Right kidney (tissue), 1 donor: ENCODE data around the gene INSYN2B.

Source experiments
- DNase-seq: peaks from one replicate; pipeline ENCODE4 v3.0.0-alpha.2; 2016

The INSYN2B gene

GRCh38 chr5:169933616-169934015 is 46.7 kb downstream of the INSYN2B start:
- DNase-seq = no peak

- no peak for DNase-seq
These were observed 47.2 kb downstream of the INSYN2B start for GRCh38 chr5:169933127-169933526.

GRCh38 chr5:169923988-169924387 is 56.3 kb downstream of the INSYN2B start:
- DNase-seq = no peak

GRCh38 chr5:169922474-169922873 is 57.8 kb downstream of the INSYN2B start:
- DNase-seq = no peak

GRCh38 chr5:169921949-169922348 is 58.3 kb downstream of the INSYN2B start:
- DNase-seq = no peak

- no peak for DNase-seq
These were observed 58.9 kb downstream of the INSYN2B start for GRCh38 chr5:169921384-169921783.

- no peak for DNase-seq
These were observed 59.8 kb downstream of the INSYN2B start for GRCh38 chr5:169920474-169920873.

- DNase-seq = no peak
These were observed 62.1 kb downstream of the INSYN2B start for GRCh38 chr5:169918228-169918627.

GRCh38 chr5:169917500-169917899 is 62.8 kb downstream of the INSYN2B start:
- no peak for DNase-seq

- DNase-seq = no peak
These were observed 65.5 kb downstream of the INSYN2B start for GRCh38 chr5:169914766-169915165.

- no peak for DNase-seq
These were observed 66.8 kb downstream of the INSYN2B start for GRCh38 chr5:169913479-169913878.

- no peak for DNase-seq
These were observed 68.7 kb downstream of the INSYN2B start for GRCh38 chr5:169911448-169912212.

- no peak for DNase-seq
These were observed 69.9 kb downstream of the INSYN2B start for GRCh38 chr5:169910393-169910792.

GRCh38 chr5:169909945-169910344 is 70.3 kb downstream of the INSYN2B start:
- DNase-seq = no peak

GRCh38 chr5:169908864-169909263 is 71.4 kb downstream of the INSYN2B start:
- DNase-seq = no peak

- no peak for DNase-seq
These were observed 73.3 kb downstream of the INSYN2B start for GRCh38 chr5:169906745-169907649.

GRCh38 chr5:169905017-169905416 is 75.3 kb downstream of the INSYN2B start:
- DNase-seq = no peak

GRCh38 chr5:169904508-169904907 is 75.8 kb downstream of the INSYN2B start:
- DNase-seq = no peak

- no peak for DNase-seq
These were observed 76.2 kb downstream of the INSYN2B start for GRCh38 chr5:169904059-169904458.

- DNase-seq = no peak
These were observed 78.4 kb downstream of the INSYN2B start for GRCh38 chr5:169901896-169902295.

GRCh38 chr5:169897481-169897880 is 82.8 kb downstream of the INSYN2B start:
- DNase-seq = no peak

- DNase-seq = no peak
These were observed 84.4 kb downstream of the INSYN2B start for GRCh38 chr5:169895926-169896325.

- DNase-seq = no peak
These were observed 86.7 kb downstream of the INSYN2B start for GRCh38 chr5:169893571-169893970.

GRCh38 chr5:169893010-169893409 is 87.3 kb downstream of the INSYN2B start:
- DNase-seq = no peak
